Tibial nerve (tissue), 4 donors: ENCODE results near the gene PHF21B. TPM values are rescaled to one million over a fixed set of nuclear protein-coding genes. Genes with fewer than 3 reads are reported as not detected.

ENCODE experiments used
- DNase-seq, 2 donors: peaks; one replicate each; pipeline ENCODE4 v3.0.0-alpha.2; 2019; ENCODE audit warnings: low spot score in 2 of 2
- H3K27ac ChIP-seq, 4 donors: fragments of 200-600 bp; sonication (generic) in 3 of 4; one replicate each; pipeline ENCODE4 v1.5.1; 2017 to 2019; ENCODE audit warnings: mild to moderate bottlenecking in 1 of 4
- H3K27me3 ChIP-seq, 2 donors: fragments of 200-600 bp; sonication (generic) in 1 of 2; one replicate each; pipeline versions ENCODE4 v1.5.1 to v1.6.0; 2017 to 2019
- H3K36me3 ChIP-seq, 3 donors: fragments of 200-600 bp; sonication (generic); one replicate each; pipeline ENCODE4 v1.5.1; 2018 to 2019
- H3K4me1 ChIP-seq, 4 donors: fragments of 200-600 bp; sonication (generic) in 3 of 4; one replicate each; pipeline ENCODE4 v1.5.1; 2017 to 2019
- H3K4me3 ChIP-seq, 4 donors: fragments of 200-600 bp; sonication (generic) in 3 of 4; one replicate each; pipeline ENCODE4 v1.5.1; 2017 to 2019; ENCODE audit warnings: mild to moderate bottlenecking in 1 of 4, moderate library complexity in 1 of 4
- H3K9me3 ChIP-seq, 4 donors: fragments of 200-600 bp; sonication (generic) in 3 of 4; one replicate each; pipeline ENCODE4 v1.5.1; 2017 to 2019
- CTCF ChIP-seq, 5 experiments: fragments of 200-600 bp in 3 of 5; fragments of 450-650 bp in 2 of 5; sonication (generic) in 3 of 5; IDR thresholded peaks; one replicate each; pipeline ENCODE4 v1.5.1; 2016 to 2019; ENCODE audit warnings: antibody characterized with exemption in 5 of 5, mild to moderate bottlenecking in 3 of 5, moderate library complexity in 2 of 5
- EP300 ChIP-seq, 2 donors: sonication (generic); formaldehyde crosslinking; IDR thresholded peaks; one replicate each; pipeline ENCODE4 v1.6.1; 2017; ENCODE audit warnings: antibody characterized with exemption in 2 of 2, mild to moderate bottlenecking in 1 of 2
- POLR2A ChIP-seq, 2 donors: fragments of 450-650 bp; IDR thresholded peaks; one replicate each; pipeline ENCODE4 v1.6.1; 2017; ENCODE audit warnings: antibody characterized with exemption in 2 of 2, mild to moderate bottlenecking in 2 of 2, moderate library complexity in 2 of 2
- WGBS, 2 donors: methylation state at CpG; one replicate each; pipeline ENCODE4 v1.1.5; 2018; 5-methylcytosine and 5-hydroxymethylcytosine counted together
- total RNA-seq, 4 donors: library from RNA; depleted of rRNA; stranded (reverse); fragments of >200 nt; gene quantifications; one replicate each; pipeline ENCODE4 v1.1.0, GENCODE V29; 2016

PHF21B gene
- total RNA-seq, 4 donors from 2014 or later = 0.39 to 4.2 (median 0.90) TPM; not detected in 1

- H3K27ac ChIP-seq = no peak overlapping the region
- no peak for DNase-seq
- no peak overlapping the region for H3K4me3 ChIP-seq
- no peaks in the 10 kb centered on the region for H3K36me3 ChIP-seq
- H3K27me3 ChIP-seq = peaks cover 0 to 7% of the 10 kb centered on the region in 2 donors
- no peaks in the 10 kb centered on the region for H3K4me1 ChIP-seq
- WGBS, 2 donors = 70 to 75% methylated on average over 7 to 8 of the region's 8 CpGs
- no peak for TF ChIP-seq POLR2A (IDR thresholded peaks at IDR 0.05)
- no peak for TF ChIP-seq CTCF (IDR thresholded peaks at IDR 0.05)
- TF ChIP-seq EP300 (IDR thresholded peaks at IDR 0.05) = no peak
- H3K9me3 ChIP-seq = peaks cover 0 to 5% (median 0%) of the 10 kb centered on the region in 4 donors
Measured at GRCh38 chr22:45042263-45042662, 32.5 kb upstream of the PHF21B start.

GRCh38 chr22:45039133-45039532 lies 29.3 kb upstream of the PHF21B start:
- H3K36me3 ChIP-seq = no peaks in the 10 kb centered on the region
- no peak overlapping the region for H3K4me3 ChIP-seq
- H3K9me3 ChIP-seq = peaks cover 0 to 5% (median 0%) of the 10 kb centered on the region in 4 donors
- H3K4me1 ChIP-seq = no peaks in the 10 kb centered on the region
- 60 to 68% methylated on average over 8 of the region's 8 CpGs for WGBS, 2 donors
- no peak for DNase-seq
- TF ChIP-seq POLR2A (IDR thresholded peaks at IDR 0.05) = no peak
- no peak for TF ChIP-seq EP300 (IDR thresholded peaks at IDR 0.05)
- no peak overlapping the region for H3K27ac ChIP-seq
- H3K27me3 ChIP-seq = peaks cover 0 to 19% of the 10 kb centered on the region in 2 donors

- no peak for TF ChIP-seq POLR2A (IDR thresholded peaks at IDR 0.05)
- TF ChIP-seq EP300 (IDR thresholded peaks at IDR 0.05) = no peak
- no peak for TF ChIP-seq CTCF (IDR thresholded peaks at IDR 0.05)
- Histone ChIP-seq H3K27me3 (peaks cover 0 to 27% of the 10 kb centered on the region in 2 donors), H3K27ac (no peak overlapping the region), H3K36me3 (no peaks in the 10 kb centered on the region), H3K9me3 (no peaks in the 10 kb centered on the region), H3K4me1 (no peaks in the 10 kb centered on the region), H3K4me3 (no peak overlapping the region)
- WGBS, 2 donors = 45 to 56% methylated on average over 11 of the region's 15 CpGs
- DNase-seq = no peak
Measured at GRCh38 chr22:45036154-45036553, 26.3 kb upstream of the PHF21B start.

DNA sequence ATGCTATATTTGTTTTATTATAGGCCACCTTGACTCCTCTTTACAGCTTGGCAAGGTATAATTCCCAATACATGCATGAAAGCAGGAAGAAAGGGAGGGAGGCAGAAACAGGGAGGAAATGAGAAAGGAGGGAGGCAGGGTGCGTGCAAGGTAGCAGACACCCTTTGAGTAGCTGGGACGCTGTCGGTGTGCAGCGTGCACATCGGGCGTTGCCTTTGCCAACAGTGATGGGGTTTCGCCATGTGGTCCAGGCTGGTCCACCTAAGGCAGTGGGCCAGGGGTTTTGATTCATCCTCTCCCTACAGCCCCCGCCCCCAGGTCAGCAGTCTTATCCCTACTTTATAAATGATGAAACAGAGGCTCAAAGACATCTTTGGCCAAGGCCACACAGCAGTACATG lies 25.0 kb upstream of the PHF21B start:
- Histone ChIP-seq H3K4me1 (no peaks in the 10 kb centered on the region), H3K9me3 (no peaks in the 10 kb centered on the region), H3K4me3 (no peak overlapping the region), H3K27ac (no peak overlapping the region), H3K27me3 (peaks cover 0 to 27% of the 10 kb centered on the region in 2 donors), H3K36me3 (no peaks in the 10 kb centered on the region)
- no peak for DNase-seq
- TF ChIP-seq CTCF (IDR thresholded peaks at IDR 0.05) (no peak), POLR2A (IDR thresholded peaks at IDR 0.05) (no peak), EP300 (IDR thresholded peaks at IDR 0.05) (no peak)
- 93 to 94% methylated on average over 8 of the region's 8 CpGs for WGBS, 2 donors

- no peaks in the 10 kb centered on the region for H3K36me3 ChIP-seq
- no peak for TF ChIP-seq CTCF (IDR thresholded peaks at IDR 0.05)
- TF ChIP-seq EP300 (IDR thresholded peaks at IDR 0.05) = no peak
- no peak for TF ChIP-seq POLR2A (IDR thresholded peaks at IDR 0.05)
Measured at GRCh38 chr22:45034156-45034555, 24.4 kb upstream of the PHF21B start.

GRCh38 chr22:45033136-45033535 lies 23.3 kb upstream of the PHF21B start:
- Histone ChIP-seq H3K27ac (no peak overlapping the region), H3K9me3 (no peaks in the 10 kb centered on the region), H3K4me1 (no peaks in the 10 kb centered on the region), H3K36me3 (no peaks in the 10 kb centered on the region), H3K27me3 (peaks cover 0 to 27% of the 10 kb centered on the region in 2 donors), H3K4me3 (no peak overlapping the region)
- DNase-seq = no peak
- WGBS, 2 donors = 37 to 39% methylated on average over 2 of the region's 2 CpGs
- TF ChIP-seq EP300 (IDR thresholded peaks at IDR 0.05) (no peak), CTCF (IDR thresholded peaks at IDR 0.05) (no peak), POLR2A (IDR thresholded peaks at IDR 0.05) (no peak)

More at GRCh38 chr22:45034156-45034555, 24.4 kb upstream of the PHF21B start:
- no peaks in the 10 kb centered on the region for H3K9me3 ChIP-seq
- H3K27ac ChIP-seq = no peak overlapping the region
- H3K27me3 ChIP-seq = peaks cover 0 to 27% of the 10 kb centered on the region in 2 donors
- no peak for DNase-seq
- no peak overlapping the region for H3K4me3 ChIP-seq
- H3K4me1 ChIP-seq = no peaks in the 10 kb centered on the region
- 83% methylated on average over 10 of the region's 10 CpGs for WGBS, 2 donors
